NCI-H82 (cell line): ENCODE data around the gene LCLAT1.
"Not testable (repeated sequence)": the region's sequence is repeated elsewhere in the genome, so short reads cannot be mapped to it uniquely, and the experiment has no call there.

ENCODE experiments used
- DNase-seq: peaks from one replicate; lab custom pipeline; 2025; lab: John Stamatoyannopoulos, UW

The LCLAT1 gene

DNA sequence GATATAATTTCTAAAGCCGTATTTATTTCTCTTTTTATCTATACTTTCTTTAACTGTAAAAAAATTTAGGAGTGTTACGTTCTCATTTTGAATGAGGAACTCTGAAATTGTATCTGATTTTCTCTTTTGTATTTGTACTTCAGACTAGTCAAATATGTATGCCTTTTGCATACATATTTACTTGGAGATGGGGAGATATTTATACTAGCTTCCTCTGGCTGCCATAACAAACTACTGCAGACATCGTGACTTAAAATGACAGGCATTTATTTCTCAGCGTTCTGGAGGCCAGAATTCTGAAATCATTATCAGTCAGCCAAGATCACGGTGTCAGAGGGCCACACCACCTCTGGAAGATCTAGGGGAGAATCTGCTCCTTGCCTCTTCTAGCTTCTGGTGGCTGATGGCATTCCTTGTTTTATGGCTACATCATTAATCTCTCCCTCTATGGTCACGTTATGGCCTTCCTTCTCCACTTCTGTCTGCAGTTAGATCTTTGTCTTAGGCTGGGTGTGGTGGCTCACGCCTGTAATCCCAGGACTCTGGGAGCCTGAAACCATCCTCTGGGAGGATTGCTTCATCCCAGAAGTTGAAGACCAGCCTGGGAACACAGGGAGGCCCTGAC, 8.2 kb downstream of the LCLAT1 start:
- DNase-seq, result peak; percentile 86

DNA sequence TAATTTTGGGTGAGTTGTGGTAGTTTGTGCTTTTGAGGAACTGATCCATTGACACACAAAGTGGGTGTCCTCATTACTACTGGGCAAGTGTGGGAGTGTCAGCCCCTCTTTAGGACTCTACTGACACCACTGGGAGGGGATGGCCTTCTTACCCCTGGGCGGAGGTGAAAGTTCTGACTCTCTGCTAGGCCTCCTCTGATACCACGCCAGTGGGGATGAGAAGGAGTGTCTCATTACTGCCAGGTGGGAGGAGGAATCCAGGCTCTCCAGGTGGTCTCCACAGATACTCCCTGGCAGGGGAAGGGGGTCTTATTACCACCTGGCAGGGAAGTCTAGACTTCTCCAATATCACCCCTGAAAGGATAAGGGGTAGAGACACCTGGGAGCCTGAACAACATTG, 9.1 kb downstream of the LCLAT1 start:
- DNase-seq, result peak; percentile 17

DNA sequence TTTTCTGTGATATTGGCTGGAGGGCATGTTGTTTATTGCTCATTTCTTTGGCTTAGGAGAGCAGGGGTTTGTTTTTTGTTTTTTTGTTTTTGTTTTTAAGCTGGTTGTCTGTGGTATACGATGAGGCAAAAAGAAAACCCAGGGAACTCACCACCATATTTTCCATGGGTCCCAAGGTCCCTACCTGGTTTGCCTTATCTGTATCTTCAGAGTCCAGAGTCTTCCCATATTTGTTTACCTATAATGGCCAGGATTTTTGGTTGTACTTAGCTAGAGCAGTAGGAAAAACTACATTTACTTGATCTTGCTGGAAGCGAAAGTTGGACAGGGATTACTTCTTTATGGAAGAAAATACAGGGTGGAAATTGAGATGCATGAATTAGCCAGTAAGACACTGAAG, 9.5 kb downstream of the LCLAT1 start:
- no peak for DNase-seq

DNA sequence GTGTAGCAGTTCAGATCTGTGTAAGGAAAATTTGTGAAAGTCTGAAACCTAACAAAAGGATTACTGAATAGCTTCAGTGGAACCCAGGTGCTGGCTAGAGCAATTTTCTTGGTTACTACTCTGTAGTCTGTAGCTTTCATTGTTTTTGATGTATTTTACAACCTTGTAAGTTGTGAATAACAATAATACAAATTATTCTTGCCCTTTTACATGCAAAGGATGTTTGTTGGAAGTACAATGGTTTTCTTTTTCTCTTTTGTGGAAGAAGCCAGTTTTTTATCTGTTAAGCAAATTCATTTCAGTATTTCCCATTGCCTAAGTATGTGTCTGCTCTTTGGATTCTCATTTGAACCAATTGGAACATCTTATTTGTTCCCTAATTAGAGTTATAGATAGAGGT, 10.2 kb downstream of the LCLAT1 start:
- no peak for DNase-seq

DNA sequence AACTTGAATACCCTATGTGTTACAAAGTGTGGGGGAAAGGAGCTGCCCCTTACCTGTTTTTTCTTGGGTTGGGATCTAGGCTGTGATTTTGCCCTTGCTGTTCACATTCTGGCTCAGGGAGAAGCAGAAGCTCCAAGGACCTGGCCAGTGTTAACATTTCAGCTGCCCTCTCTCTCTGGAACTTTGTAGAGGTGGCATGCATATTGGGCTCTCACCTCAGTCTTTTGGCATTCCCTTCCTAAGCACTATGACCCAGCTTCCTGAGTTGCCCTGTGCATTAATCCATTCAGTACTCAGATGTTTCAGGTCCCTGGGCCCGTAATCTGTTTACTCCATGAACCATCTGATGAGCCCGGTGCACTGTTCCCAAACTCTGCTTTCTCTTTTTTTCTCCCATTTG, 12.1 kb downstream of the LCLAT1 start:
- peak; percentile 82 for DNase-seq

DNA sequence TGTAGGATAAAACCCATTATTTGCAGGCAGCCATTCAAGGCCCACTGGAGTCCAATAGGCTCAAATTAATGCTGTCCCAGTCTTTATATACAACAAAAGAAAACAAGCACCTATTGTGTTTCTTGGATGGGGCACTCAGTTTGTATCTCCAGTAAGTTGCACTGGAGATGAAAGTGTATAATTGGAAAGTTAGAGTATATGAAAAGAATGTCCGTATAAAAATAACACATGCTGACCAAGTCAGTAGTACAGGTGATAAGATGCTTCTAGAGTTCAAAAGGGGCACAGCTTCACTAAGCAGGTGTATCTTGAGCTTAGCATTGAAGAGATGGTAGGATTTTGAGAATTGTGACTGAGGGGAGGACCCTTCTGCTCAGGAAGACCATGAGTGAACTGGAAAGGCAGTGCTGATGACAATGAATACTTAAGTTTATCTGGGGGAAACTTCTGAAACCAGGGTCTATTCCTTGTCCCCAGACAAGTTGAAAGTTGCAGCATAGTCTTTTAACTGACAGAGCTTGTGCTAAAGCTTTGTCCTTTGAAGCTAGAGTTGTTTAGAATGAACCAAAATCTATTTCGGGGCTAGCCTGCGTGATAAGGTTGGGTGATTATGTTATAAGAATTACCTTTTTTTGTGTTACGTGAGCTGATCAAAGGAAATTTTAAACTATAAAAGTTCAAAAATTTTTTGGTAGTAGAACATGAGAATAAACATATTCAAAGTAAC, 15.2 kb downstream of the LCLAT1 start:
- no peak for DNase-seq

DNA sequence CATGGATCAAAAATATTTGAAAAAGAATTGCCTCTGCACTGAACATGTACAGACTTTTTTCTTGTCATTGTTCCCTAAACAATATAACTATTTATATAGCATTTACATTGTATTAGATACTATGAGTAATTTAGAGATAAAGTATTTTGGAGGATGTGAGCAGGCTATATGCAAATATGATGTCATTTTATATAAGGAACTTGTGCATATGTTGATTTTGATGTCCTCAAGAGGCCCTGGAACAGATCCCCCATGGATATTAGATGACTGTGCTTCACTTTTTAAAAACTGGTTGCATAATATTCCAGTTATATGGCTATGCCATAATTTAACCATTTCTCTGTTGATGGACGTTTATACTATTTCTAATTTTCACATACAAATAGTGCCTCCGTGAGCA, 16.5 kb downstream of the LCLAT1 start:
- no peak for DNase-seq

DNA sequence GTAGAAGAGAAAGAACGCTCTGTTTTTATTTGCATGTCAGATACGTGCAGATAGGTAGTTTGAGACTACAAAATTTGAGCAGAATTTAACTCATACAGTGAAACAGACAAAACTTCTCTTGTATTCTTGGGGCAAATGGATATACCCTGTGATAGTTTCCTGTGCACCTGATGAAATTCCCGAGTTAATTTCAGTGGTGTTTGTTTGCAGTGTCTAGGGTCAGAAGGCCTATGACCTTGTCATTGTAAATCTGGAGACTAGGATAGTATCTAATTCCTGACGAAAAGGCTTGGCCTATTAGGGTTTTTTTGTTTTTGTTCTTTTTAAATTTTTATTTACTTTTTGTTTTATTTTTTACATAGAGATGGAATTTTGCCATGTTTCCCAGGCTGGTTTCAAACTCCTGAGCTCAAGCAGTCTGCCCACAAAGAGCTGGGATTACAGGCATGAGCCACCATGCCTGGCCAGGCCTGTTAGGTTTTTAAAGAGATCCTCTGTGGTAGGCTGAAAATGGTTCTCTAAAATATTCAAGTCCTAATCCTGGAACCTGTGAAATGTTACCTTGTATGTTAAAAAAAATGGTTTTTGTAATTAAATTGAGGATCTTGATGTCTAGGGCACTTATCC, 17.6 kb downstream of the LCLAT1 start:
- no peak for DNase-seq

DNA sequence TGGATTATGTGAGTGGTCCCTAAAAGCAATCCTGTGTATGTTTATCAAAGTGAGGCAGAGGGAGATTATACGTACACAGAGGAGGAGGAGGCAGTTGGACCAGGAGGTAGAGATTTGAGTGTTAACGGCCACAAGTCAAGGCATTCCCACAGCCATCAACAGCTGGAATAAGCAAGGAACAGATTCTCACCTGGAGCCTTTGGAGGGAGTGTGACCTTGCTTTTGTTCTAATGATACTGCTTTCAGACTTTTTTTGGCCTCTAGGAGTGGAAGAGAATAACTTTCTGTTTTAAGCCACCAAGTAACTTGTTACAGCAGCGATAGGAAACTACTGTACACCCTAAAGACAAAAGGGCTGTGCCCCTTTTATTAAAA, 18.1 kb downstream of the LCLAT1 start:
- DNase-seq, result peak; percentile 80

DNA sequence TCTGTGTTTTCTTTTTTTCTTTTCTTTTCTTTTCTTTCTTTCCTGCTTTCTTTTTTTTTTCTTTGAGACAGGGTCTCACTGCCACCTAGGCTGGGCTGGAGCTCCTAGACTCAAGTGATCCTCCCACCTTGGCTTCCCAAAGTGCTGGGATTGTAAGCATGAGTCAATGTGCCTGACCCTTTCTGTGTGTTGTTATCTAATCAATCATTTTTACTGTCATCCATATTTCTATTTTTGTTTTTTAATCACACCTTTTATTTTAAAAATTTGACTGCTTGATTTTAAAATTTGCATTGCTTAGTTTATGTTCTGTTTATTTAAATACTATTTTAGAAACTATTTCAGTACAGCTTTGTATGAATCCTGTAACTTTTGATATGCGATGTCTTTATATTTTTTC, 19.2 kb downstream of the LCLAT1 start:
- no peak for DNase-seq

DNA sequence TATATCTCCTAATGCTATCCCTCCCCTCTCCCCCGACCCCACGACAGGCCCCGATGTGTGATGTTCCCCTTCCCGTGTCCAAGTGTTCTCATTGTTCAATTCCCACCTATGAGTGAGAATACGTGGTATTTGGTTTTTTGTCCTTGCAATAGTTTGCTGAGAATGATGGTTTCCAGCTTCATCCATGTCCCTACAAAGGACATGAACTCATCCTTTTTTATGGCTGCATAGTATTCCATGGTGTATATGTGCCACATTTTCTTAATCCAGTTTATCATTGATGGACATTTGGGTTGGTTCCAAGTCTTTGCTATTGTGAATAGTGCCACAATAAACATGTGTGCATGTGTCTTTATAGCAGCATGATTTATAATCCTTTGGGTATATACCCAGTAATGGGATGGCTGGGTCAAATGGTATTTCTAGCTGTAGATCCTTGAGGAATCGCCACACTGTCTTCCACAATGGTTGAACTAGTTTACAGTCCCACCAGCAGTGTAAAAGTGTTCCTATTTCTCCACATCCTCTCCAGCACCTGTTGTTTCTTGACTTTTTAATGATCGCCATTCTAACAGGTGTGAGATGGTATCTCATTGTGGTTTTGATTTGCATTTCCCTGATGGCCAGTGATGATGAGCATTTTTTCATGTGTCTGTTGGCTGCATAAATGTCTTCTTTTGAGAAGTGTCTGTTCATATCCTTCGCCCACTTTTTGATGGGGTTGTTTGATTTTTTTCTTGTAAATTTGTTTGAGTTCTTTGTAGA, 20.2 kb downstream of the LCLAT1 start:
- not testable (repeated sequence) for DNase-seq

DNA sequence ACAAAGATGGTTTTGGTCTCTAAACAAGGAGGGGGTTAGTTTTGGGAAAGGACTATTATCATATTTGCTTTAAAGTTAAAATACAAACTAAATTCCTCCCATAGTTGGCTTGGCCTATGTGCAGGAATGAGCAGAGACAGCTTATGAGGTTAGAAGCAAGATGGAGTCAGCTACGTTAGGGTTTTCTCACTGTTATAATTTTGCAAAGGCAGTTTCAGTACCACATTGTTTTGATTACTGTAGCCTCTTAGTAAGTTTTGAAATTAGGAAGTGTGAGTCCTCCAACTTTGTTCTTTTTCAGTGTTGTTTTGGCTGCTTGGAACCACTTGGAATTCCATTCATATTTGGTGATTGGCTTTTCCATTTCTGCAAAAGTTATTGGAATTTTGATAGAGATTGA, 23.4 kb downstream of the LCLAT1 start:
- no peak for DNase-seq

DNA sequence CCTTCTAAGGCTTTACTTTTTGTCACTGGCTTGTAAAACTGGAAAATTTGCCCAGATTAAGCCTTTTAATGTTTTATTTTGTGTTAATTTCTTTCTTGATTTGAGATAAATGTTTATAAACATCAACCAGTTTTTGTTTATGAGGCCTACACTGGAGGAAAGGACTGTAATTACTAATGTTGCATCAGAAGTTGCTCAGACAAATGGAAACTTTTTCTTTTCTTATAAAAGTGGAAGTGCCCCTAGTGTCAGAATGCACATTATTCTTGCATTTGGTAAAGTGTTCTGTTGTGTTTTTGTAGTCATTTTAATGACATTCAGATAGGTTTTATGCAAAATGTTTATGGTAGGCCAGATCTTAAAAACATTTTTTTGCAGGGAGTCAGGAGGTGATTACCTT, 25.3 kb downstream of the LCLAT1 start:
- DNase-seq, result no peak

DNA sequence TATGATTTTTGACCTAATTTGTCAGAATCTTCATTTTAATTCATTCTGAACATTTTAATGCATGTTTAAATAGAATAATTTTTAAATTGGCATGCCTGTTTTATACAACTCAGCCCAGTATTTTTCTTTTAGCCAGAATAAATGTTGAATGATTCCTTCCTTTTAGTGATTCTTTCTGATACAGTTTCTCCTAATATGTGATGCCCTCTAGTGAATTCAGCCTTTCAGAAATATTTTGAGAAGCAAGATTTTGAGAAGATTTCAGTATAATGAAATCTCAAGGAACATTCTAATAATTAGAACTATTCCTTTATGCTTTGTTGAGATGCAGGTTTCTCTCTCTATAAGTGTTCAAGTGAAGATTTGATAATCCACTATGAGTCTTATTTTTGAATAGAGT, 28.5 kb downstream of the LCLAT1 start:
- DNase-seq, result no peak

DNA sequence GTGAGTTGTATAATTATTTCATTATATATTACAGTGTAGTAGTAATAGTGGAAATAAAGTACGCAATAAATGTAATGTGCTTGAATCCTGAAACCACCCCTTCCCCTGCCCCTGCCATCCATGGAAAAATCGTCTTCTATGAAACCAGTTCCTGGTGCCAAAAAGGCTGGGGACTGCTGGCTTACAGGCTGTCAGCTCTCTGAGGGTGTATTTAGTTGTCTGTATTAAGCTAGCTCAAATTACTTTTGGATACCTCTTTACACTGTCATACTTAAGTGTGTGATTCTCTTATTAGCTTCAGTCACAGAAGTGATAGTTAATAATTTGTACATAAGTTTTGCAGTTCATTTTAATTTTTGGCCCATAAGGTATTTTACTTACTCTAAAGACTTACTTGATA, 29.6 kb downstream of the LCLAT1 start:
- peak; percentile 8 for DNase-seq

DNA sequence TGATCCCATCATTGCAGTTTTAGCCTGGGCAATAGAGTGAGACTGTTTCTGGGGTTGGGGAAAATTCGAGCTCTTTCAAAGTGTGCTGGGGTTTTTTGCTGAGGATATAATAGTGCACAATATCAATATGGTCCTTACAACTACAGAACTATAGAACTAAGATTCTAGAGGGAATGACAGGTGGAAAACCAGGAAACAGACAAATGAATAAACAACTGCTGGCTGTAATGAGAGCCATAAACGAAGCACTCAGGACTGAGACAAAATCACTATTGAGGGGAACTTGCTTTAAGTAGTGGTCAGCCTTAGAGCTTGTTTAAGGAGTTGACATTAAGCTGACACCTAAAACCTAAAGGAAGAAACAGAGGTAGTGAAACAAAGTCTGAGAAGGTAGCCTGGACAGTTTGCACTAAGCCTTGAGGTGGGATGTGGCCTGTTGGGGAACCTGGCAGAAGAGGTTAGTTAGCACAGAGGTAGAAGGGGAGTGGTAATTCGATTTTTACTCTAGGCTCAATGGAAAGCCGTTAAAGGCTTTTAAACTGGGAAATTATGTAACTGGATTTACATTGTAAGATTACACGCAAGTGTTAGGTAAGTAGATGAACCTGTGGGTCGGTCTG, 33.8 kb downstream of the LCLAT1 start:
- peak; percentile 31 for DNase-seq

DNA sequence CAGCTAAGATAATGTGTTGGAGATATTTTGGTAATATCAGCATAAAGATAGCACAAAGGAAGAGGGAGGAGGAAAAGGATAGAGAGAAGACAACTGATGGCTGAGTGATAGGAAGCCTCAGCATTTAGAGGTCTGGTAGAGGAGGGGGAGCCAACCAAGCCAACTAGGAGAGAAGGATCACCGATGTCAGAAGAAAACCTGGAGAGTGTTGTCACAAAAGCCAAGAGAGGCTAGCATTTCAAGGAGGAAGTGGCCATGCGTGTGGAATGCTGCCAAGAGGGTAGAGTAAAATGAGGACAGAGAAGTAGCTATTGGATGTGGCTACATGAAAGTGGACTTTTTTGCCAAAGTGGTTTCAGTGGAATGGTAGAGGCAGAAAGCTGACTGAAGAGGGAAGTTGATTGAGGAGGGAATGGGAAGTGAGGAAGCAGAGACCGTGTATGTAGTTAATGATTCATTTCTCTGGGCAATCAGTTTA, 34.3 kb downstream of the LCLAT1 start:
- DNase-seq, result no peak

DNA sequence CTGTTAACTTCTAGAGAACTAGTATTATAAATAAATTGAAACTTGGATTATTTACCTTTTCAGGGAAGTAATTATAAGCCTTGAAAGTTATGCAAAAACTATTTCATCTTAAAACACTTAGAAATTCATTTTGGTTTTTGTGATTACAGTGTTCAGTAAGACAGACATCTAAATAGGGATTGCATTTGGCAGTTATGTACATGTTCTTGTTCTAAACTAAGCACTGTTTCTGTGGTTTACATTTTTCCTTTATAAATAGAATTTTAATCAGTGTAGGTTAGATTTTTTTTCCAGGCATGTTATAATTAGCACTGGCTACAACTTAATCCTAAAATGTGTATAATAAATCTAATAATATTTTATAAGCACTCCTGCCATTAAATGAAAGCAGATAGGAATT, 35.0 kb downstream of the LCLAT1 start:
- DNase-seq, result no peak

DNA sequence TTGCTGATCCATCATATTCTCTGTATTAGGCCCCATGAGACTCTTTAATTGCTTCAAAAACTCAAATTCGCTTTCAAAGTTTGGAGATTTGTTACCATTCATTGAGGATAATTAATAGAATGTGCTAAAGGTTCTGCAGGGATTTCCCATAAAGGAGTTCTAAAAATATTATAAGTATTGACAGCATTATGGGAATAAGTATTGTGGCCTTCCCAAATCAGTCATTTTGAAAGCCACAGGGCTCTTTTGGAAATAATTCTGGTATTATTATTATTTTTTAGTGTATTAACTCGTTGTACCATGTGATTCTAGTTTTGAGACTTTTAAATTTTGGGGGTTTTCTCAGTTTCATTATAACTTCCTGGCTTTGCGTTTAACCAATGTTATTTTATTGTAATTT, 37.1 kb downstream of the LCLAT1 start:
- DNase-seq, result no peak

DNA sequence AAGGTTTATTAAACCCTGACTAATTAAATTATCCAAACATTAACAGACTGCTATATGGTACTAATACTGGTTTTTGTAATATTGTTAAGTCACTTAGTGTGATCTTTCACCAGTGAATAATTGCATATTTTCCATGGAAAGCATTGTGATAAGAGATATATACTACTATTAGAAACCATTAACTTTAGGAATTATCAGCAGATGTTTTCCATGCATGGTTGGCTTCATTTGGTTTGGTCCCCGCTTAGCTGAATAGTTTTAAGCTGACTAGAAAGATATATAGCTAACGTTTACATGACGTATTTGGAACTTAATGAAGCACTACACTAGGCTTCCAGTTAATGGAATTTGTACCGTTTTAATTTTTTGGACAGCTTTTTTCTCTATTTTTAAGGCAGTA, 37.9 kb downstream of the LCLAT1 start:
- peak; percentile 69 for DNase-seq

DNA sequence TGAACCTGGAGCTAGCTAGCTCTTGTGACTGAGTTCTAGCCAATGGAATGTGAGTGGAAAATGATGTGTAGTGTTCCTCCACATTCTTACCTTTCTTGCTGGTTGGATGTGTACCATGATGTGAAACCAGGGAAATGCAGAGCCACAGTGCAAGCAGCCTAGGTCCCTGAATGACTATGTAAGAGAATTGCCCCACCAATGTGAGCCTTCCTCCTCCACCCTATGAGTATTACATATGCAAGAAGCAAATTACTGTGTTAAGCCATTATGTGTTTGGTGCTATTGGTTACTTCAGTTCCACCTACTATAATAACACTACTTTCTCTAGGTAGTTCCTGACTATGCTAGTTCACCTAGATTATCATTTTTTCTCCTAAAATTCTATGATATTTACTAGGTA, 39.6 kb downstream of the LCLAT1 start:
- no peak for DNase-seq

DNA sequence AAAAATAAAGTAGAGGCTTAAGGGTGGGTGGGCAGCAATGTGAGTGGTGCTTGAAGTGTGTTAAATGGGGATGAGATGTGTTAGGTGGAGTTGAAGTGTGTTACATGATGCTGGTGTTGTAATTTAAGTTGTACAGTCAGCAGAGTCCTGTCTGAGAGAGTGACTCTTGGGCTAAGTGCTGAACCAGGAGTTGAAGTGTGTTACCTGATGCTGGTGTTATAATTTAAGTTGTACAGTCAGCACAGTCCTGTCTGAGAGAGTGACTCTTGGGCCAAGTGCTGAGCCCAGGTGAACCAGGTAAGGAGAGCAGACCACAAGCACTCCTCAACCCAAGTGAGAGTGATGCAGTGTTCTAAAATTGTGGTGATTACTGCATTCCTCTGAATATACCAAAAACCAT, 40.6 kb downstream of the LCLAT1 start:
- DNase-seq, result no peak
